GM12801 (cell line): ENCODE measurements around the gene MADCAM1.

Experiments used
- CTCF ChIP-seq: IDR thresholded peaks from one replicate; pipeline ENCODE4 v1.5.1; 2011; ENCODE audit warnings: control low read depth; ENCODE audit not compliant: insufficient read length; ENCODE audit errors: extremely low read depth

MADCAM1 gene

DNA sequence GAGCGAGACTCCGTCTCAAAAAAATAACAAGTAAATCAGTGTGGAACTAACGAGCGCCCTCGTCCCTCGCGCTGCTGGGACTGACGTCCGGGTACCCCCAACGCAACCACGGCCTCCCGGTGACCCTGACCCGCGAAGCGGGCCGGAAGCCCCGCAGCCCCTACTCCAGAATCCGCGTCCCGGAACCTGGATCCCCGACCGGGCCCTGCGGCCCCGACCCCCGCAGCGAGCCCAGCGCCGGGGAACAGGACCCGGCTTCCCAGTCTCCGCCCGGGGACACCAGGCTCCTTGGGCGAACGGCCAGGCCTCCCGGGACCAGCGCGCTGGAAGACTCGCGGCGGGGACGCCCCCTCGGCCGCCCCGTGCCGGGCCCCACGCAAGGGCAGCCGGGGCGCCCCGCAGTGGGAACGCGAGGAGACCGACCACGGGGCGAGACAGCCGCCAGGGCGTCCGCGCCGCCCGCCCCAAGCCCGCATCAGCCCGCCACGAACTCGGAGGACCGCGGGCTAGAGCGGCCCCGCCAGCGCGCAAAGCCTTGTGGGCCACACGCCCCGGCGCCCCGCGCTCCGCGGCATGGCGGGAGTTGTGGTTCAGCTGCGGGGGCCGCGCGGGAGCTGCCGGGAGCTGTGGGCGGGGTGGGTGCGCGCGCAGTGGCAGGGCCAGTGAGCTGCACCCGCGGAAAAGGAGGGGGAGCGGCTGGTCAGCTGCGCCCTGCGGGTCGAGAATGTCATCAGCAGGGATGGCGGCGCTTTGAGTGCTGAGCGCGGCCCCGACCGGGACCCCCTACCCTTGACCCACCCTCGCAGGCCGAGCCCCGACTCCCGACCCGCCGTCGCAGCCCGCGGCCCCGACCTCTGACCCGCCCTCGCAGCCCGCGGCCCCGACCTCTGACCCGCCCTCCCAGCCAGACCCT is 7.5 kb upstream of the MADCAM1 start:
- no peak for TF ChIP-seq CTCF

GRCh38 chr19:489418-490196 is 6.7 kb upstream of the MADCAM1 start:
- TF ChIP-seq CTCF, result no peak

- TF ChIP-seq CTCF, result no peak
Measured at GRCh38 chr19:491146-491741, 5.0 kb upstream of the MADCAM1 start.

DNA sequence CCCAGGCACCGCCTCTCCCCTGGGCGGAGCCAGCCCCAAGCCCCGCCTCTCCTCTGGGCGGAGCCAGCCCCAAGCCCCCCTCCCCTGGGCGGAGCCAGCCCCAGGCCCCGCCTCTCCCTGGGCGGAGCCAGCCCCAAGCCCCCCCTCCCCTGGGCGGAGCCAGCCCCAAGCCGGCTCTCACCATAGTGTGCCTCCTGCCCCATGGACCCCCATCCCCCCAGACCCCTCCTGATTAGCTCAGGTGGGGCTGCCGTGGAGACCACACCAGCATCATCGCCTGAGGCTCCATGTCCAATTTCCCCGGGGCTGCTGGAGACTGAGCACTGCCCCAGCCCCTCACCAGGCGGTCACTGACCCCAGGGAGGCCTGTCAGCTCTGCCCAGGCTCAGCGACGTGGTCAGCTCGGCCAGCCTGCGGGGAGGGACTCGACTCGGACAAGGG is 4.2 kb upstream of the MADCAM1 start:
- no peak for TF ChIP-seq CTCF

- no peak for TF ChIP-seq CTCF
Measured at GRCh38 chr19:493391-494170, 2.7 kb upstream of the MADCAM1 start.

GRCh38 chr19:494171-495080 is 1.9 kb upstream of the MADCAM1 start:
- no peak for TF ChIP-seq CTCF
